NCI-H510A treated with DMSO at 0.1 percent for 48 hours (cell line): ENCODE data around the gene FBXO47.
"Not testable (repeated sequence)": the region's sequence is repeated elsewhere in the genome, so short reads cannot be mapped to it uniquely, and the experiment has no call there.

Experiments used
- DNase-seq: peaks from one replicate; lab custom pipeline; 2025; lab: John Stamatoyannopoulos, UW

The FBXO47 gene

GRCh38 chr17:38980490-38981217, 13.5 kb upstream of the FBXO47 start:
- DNase-seq: no peak

- no peak for DNase-seq
Measured at GRCh38 chr17:38978180-38978579, 11.0 kb upstream of the FBXO47 start.

- not testable (repeated sequence) for DNase-seq
Measured at GRCh38 chr17:38976187-38976551, 9.0 kb upstream of the FBXO47 start.

GRCh38 chr17:38970804-38971203, 3.6 kb upstream of the FBXO47 start:
- DNase-seq: no peak

GRCh38 chr17:38970128-38970527, 2.9 kb upstream of the FBXO47 start:
- DNase-seq: no peak

GRCh38 chr17:38969281-38969680, 2.1 kb upstream of the FBXO47 start:
- no peak for DNase-seq

GRCh38 chr17:38961413-38961812, 5.8 kb downstream of the FBXO47 start:
- DNase-seq: no peak

- no peak for DNase-seq
Measured at GRCh38 chr17:38960402-38960801, 6.8 kb downstream of the FBXO47 start.

GRCh38 chr17:38959508-38959907, 7.7 kb downstream of the FBXO47 start:
- no peak for DNase-seq

- DNase-seq: no peak
Measured at GRCh38 chr17:38958756-38959155, 8.4 kb downstream of the FBXO47 start.

GRCh38 chr17:38958326-38958725, 8.9 kb downstream of the FBXO47 start:
- no peak for DNase-seq

GRCh38 chr17:38953800-38954199, 13.4 kb downstream of the FBXO47 start:
- not testable (repeated sequence) for DNase-seq

GRCh38 chr17:38947189-38947588, 20.0 kb downstream of the FBXO47 start:
- DNase-seq: no peak

- DNase-seq: no peak
Measured at GRCh38 chr17:38943607-38944006, 23.6 kb downstream of the FBXO47 start.

GRCh38 chr17:38942696-38943334, 24.4 kb downstream of the FBXO47 start:
- DNase-seq: no peak

- no peak for DNase-seq
Measured at GRCh38 chr17:38940404-38940803, 26.8 kb downstream of the FBXO47 start.

GRCh38 chr17:38939987-38940386, 27.2 kb downstream of the FBXO47 start:
- no peak for DNase-seq

GRCh38 chr17:38933962-38934361, 33.2 kb downstream of the FBXO47 start:
- not testable (repeated sequence) for DNase-seq

- not testable (repeated sequence) for DNase-seq
Measured at GRCh38 chr17:38930782-38931181, 36.4 kb downstream of the FBXO47 start.

GRCh38 chr17:38926293-38927070, 40.7 kb downstream of the FBXO47 start:
- DNase-seq: no peak

GRCh38 chr17:38925263-38925995, 41.8 kb downstream of the FBXO47 start, which contains the start of gene LASP1NB:
Gene LASP1NB, plus strand, starts transcription at chr17:38925614.
- DNase-seq: no peak
